HepG2 (cell line): Measurements from ENCODE around the gene LMAN2.

ENCODE experiments used
- FOXP1 ChIP-seq, 2 experiments: fragments of 450-650 bp in 1 of 2; IDR thresholded peaks; 2 replicates each; pipeline ENCODE4 v1.6.1; 2017 to 2018; ENCODE audit warnings: antibody characterized with exemption in 1 of 2
- KDM6A ChIP-seq: IDR thresholded peaks from 2 replicates; pipeline ENCODE4 v1.6.1; 2016; ENCODE audit warnings: low read depth
- TCF7 ChIP-seq: sonication (generic); IDR thresholded peaks from 2 replicates; pipeline ENCODE4 v1.6.1; 2016; ENCODE audit warnings: antibody characterized with exemption, low read depth
- THAP8 ChIP-seq: sonication (generic); formaldehyde crosslinking; IDR thresholded peaks from 2 replicates; pipeline ENCODE4 v1.5.1; 2020; ENCODE audit warnings: missing genetic modification reagents, mild to moderate bottlenecking, borderline replicate concordance
- ZNF33A ChIP-seq: sonication (generic); formaldehyde crosslinking; IDR thresholded peaks from 2 replicates; pipeline ENCODE4 v1.5.1; 2020; ENCODE audit warnings: missing genetic modification reagents, mild to moderate bottlenecking, moderate library complexity, borderline replicate concordance
- ZNF558 ChIP-seq: sonication (generic); formaldehyde crosslinking; IDR thresholded peaks from 2 replicates; pipeline ENCODE4 v1.9.0; 2022; ENCODE audit warnings: mild to moderate bottlenecking, missing genetic modification reagents, borderline replicate concordance

- TF ChIP-seq ZNF33A (CRISPR knock-in tag) (no peak), KDM6A (CRISPR knock-in tag) (no peak), TCF7 (no peak), THAP8 (CRISPR knock-in tag) (no peak), FOXP1 (IDR thresholded peaks at IDR 0.05) (no peak), FOXP1 (CRISPR knock-in tag; IDR thresholded peaks at IDR 0.05) (no peak), ZNF558 (CRISPR knock-in tag) (no peak)
Observed at GRCh38 chr5:177317959-177318377, 33.5 kb downstream of the LMAN2 start.
